ENCODE results near the gene KCNMA1. TPM values are rescaled to one million over a fixed set of nuclear protein-coding genes. Genes with fewer than 3 reads are reported as not detected.

KCNMA1 gene
- total RNA-seq, 3 donors from 2014 or later, result 13.6 to 37.8 (median 15.1) TPM

DNA sequence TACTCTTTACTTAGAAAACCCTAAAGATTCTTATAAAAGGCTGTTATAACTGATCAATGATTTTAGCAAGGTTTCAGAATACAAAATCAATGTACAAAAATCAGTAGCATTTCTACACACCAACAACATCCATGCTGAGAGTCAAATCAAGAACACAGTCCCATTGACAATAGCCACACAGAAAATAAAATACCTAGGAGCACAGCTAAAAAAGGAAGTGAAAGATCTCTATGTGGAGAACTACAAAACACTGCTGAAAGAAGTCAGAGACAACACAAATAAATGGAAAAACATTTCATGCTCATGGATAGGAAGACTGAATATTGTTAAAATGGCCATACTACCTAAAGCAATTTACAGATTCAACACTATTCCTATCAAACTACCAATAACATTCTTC, 427.0 kb downstream of the KCNMA1 start:
- Histone ChIP-seq H3K4me3 (no peak overlapping the region), H3K36me3 (no peaks in the 10 kb centered on the region), H3K27ac (no peak overlapping the region), H3K9me3 (no peaks in the 10 kb centered on the region), H3K27me3 (no peaks in the 10 kb centered on the region), H3K4me1 (no peaks in the 10 kb centered on the region)
- intact Hi-C loops (cut with DNase I; ENCODE audit: low total_unique reads), result no loop called here
- DNase-seq (ENCODE audit: low spot score in 2 of 2), result no peak
- TF ChIP-seq POLR2AphosphoS5 (IDR thresholded peaks at IDR 0.05), result no peak
- no peak for TF ChIP-seq CTCF (IDR thresholded peaks at IDR 0.05)
- no peak for TF ChIP-seq POLR2A (IDR thresholded peaks at IDR 0.05)

DNA sequence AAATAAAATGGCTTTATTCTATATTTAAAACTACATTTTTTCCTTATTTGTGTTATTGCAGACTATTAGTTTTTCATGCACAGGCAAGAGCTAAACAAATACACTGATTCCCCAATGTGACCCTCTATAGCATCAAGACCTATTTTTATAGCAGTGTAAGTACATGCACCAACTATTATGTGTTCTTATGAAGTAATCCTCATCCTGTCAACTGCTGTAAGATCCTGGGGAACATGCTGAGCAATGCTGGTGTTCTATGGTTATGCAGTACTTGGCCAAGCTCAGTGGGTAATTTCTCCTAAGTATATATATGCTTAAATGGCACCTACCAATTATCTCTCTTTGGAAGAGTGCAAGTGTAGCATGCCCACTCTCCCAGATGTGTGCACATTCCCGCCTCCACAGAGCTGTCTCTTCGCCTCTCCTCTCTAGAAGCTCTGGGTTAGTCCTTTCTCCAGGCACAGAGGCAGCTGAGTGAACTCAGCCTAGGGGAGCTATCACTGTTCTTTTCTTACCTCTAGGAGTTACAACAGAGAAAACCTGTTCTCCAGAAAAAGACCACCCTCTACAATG, 428.8 kb downstream of the KCNMA1 start:
- Histone ChIP-seq H3K4me1 (no peaks in the 10 kb centered on the region), H3K9me3 (no peaks in the 10 kb centered on the region), H3K27me3 (no peaks in the 10 kb centered on the region), H3K4me3 (no peak overlapping the region), H3K27ac (no peak overlapping the region), H3K36me3 (no peaks in the 10 kb centered on the region)
- TF ChIP-seq POLR2AphosphoS5 (IDR thresholded peaks at IDR 0.05) (no peak), POLR2A (IDR thresholded peaks at IDR 0.05) (no peak), CTCF (IDR thresholded peaks at IDR 0.05) (no peak)
- intact Hi-C loops (cut with DNase I; ENCODE audit: low total_unique reads), result no loop called here
- no peak for DNase-seq (ENCODE audit: low spot score in 2 of 2)

DNA sequence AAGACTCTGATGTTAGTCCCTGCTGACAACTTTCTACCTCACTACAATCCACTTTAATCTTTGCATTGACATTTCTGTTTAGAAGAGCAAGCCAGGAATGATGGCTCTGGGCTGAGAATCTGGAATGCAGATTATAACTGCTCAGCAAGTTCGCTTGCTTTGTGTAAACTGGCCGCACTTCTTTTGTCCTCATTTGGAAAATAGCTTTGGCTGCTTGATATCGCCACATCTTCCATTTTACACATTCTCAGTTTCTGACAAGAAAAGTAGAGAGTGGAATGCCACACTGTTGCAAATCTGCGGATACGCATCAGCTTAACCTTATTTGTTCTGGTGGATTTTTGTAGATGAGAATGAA, 429.8 kb downstream of the KCNMA1 start:
- no peaks in the 10 kb centered on the region for H3K27me3 ChIP-seq
- H3K4me3 ChIP-seq, result no peak overlapping the region
- H3K36me3 ChIP-seq, result no peaks in the 10 kb centered on the region
- no peak for DNase-seq (ENCODE audit: low spot score in 2 of 2)
- H3K4me1 ChIP-seq, result no peaks in the 10 kb centered on the region
- H3K9me3 ChIP-seq, result no peaks in the 10 kb centered on the region
- no peak for TF ChIP-seq CTCF (IDR thresholded peaks at IDR 0.05)
- no peak for TF ChIP-seq POLR2AphosphoS5 (IDR thresholded peaks at IDR 0.05)
- no peak for TF ChIP-seq POLR2A (IDR thresholded peaks at IDR 0.05)
- intact Hi-C loops (cut with DNase I; ENCODE audit: low total_unique reads), result no loop called here
- no peak overlapping the region for H3K27ac ChIP-seq

GRCh38 chr10:77207182-77207827, 430.3 kb downstream of the KCNMA1 start:
- H3K27ac ChIP-seq, result no peak overlapping the region
- no peak overlapping the region for H3K4me3 ChIP-seq
- no peak for DNase-seq (ENCODE audit: low spot score in 2 of 2)
- no peaks in the 10 kb centered on the region for H3K36me3 ChIP-seq
- intact Hi-C loops (cut with DNase I; ENCODE audit: low total_unique reads), result no loop called here
- no peak for TF ChIP-seq POLR2A (IDR thresholded peaks at IDR 0.05)
- no peak for TF ChIP-seq CTCF (IDR thresholded peaks at IDR 0.05)
- no peak for TF ChIP-seq POLR2AphosphoS5 (IDR thresholded peaks at IDR 0.05)
- no peaks in the 10 kb centered on the region for H3K27me3 ChIP-seq
- H3K9me3 ChIP-seq, result no peaks in the 10 kb centered on the region
- no peaks in the 10 kb centered on the region for H3K4me1 ChIP-seq

GRCh38 chr10:77205135-77205534, 432.5 kb downstream of the KCNMA1 start:
- DNase-seq (ENCODE audit: low spot score in 2 of 2), result no peak
- Histone ChIP-seq H3K4me1 (no peaks in the 10 kb centered on the region), H3K27ac (no peak overlapping the region), H3K36me3 (no peaks in the 10 kb centered on the region), H3K4me3 (no peak overlapping the region), H3K9me3 (no peaks in the 10 kb centered on the region), H3K27me3 (no peaks in the 10 kb centered on the region)
- intact Hi-C loops (cut with DNase I; ENCODE audit: low total_unique reads), result no loop called here
- TF ChIP-seq CTCF (IDR thresholded peaks at IDR 0.05) (no peak), POLR2A (IDR thresholded peaks at IDR 0.05) (no peak)
